Ovary (tissue), 3 donors: ENCODE measurements around the gene RHBDF1.

Experiments
- CTCF ChIP-seq, 3 donors: fragments of 450-650 bp in 2 of 3; fragments of 200-600 bp in 1 of 3; IDR thresholded peaks; one replicate each; pipeline versions ENCODE4 v1.5.1 to v1.8.0; 2016 to 2022; ENCODE audit warnings: antibody characterized with exemption in 3 of 3, mild to moderate bottlenecking in 1 of 3
- POLR2A ChIP-seq: fragments of 450-650 bp; IDR thresholded peaks from one replicate; pipeline ENCODE4 v1.6.1; 2017; ENCODE audit warnings: antibody characterized with exemption, mild to moderate bottlenecking, moderate library complexity
- donor health status: DM: no; HTN: no; CAD: no.

GRCh38 chr16:65745-66144 lies 6.7 kb downstream of the RHBDF1 start:
- TF ChIP-seq CTCF (IDR thresholded peaks at IDR 0.05) (peak; percentile 88 to 98 (median 98)), POLR2A (peak; percentile 36)
